Upper lobe of left lung (tissue), 6 donors: ENCODE results near the gene C2orf69. TPM values are rescaled to one million over a fixed set of nuclear protein-coding genes. Genes with fewer than 3 reads are reported as not detected.

Experiments
- ATAC-seq, 2 donors: fragments of 200-7000 bp; cut with Tn5 transposase; one replicate each; pipeline ENCODE4 v1.9.1; 2022; ENCODE audit warnings: mild to moderate bottlenecking in 2 of 2, moderate library complexity in 2 of 2; ENCODE audit not compliant: low FRiP score in 2 of 2
- DNase-seq, 2 donors: peaks; one replicate each; pipeline ENCODE4 v3.0.0-alpha.2; 2019 to 2020
- H3K27ac ChIP-seq, 4 donors: fragments of 200-600 bp; sonication (generic); one replicate each; pipeline ENCODE4 v1.5.1; 2016 to 2019
- H3K27me3 ChIP-seq, 4 donors: fragments of 200-600 bp; sonication (generic); one replicate each; pipeline ENCODE4 v1.5.1; 2017 to 2019
- H3K36me3 ChIP-seq, 4 donors: fragments of 200-600 bp; sonication (generic); one replicate each; pipeline ENCODE4 v1.5.1; 2016 to 2019
- H3K4me1 ChIP-seq, 4 donors: fragments of 200-600 bp; sonication (generic); one replicate each; pipeline ENCODE4 v1.5.1; 2018 to 2019
- H3K4me3 ChIP-seq, 4 donors: fragments of 200-600 bp; sonication (generic); one replicate each; pipeline ENCODE4 v1.5.1; 2017 to 2019; ENCODE audit warnings: mild to moderate bottlenecking in 2 of 4, moderate library complexity in 1 of 4
- H3K9me3 ChIP-seq, 4 donors: fragments of 200-600 bp; sonication (generic); one replicate each; pipeline ENCODE4 v1.5.1; 2018 to 2019
- CTCF ChIP-seq, 6 experiments: fragments of 450-650 bp in 4 of 6; fragments of 200-600 bp in 2 of 6; sonication (generic) in 2 of 6; IDR thresholded peaks; one replicate each; pipeline ENCODE4 v1.5.1; 2016 to 2019; ENCODE audit warnings: antibody characterized with exemption in 6 of 6
- EP300 ChIP-seq, 4 donors: sonication (generic); formaldehyde crosslinking; IDR thresholded peaks; one replicate each; pipeline ENCODE4 v1.5.1; 2017; ENCODE audit warnings: antibody characterized with exemption in 4 of 4, control low read depth in 2 of 4
- POLR2A ChIP-seq, 4 donors: fragments of 450-650 bp; IDR thresholded peaks; one replicate each; pipeline ENCODE4 v1.5.1; 2016 to 2017; ENCODE audit warnings: antibody characterized with exemption in 4 of 4, mild to moderate bottlenecking in 2 of 4
- POLR2AphosphoS5 ChIP-seq, 2 donors: sonication (generic); formaldehyde crosslinking; IDR thresholded peaks; one replicate each; pipeline ENCODE4 v1.5.1; 2017; ENCODE audit warnings: antibody characterized with exemption in 2 of 2
- WGBS, 2 donors: methylation state at CpG; one replicate each; pipeline ENCODE4 v1.1.5; 2017 to 2018; 5-methylcytosine and 5-hydroxymethylcytosine counted together
- total RNA-seq, 6 donors: library from RNA; depleted of rRNA in 4 of 6; stranded (reverse); fragments of >200 nt in 4 of 6; gene quantifications; one replicate each; pipeline versions ENCODE4 v1.1.0 to v1.2.1, GENCODE V29; 2016 to 2021
- donor health status: DM: no; HTN: no; CAD: no; lungs with moderate emphysema.
- donor health status: DM: no; HTN: yes; CAD: no; lungs with severe emphysema.

C2orf69 gene
- total RNA-seq, 6 donors from 2014 or later, result 6.0 to 14.9 (median 11.5) TPM

GRCh38 chr2:199869227-199869541, 41.9 kb upstream of the C2orf69 start:
- no peaks in the 10 kb centered on the region for H3K27me3 ChIP-seq
- H3K9me3 ChIP-seq, result peaks cover 0 to 5% (median 3%) of the 10 kb centered on the region in 4 donors
- TF ChIP-seq CTCF (IDR thresholded peaks at IDR 0.05) (no peak), EP300 (IDR thresholded peaks at IDR 0.05) (no peak), POLR2AphosphoS5 (IDR thresholded peaks at IDR 0.05) (no peak), POLR2A (IDR thresholded peaks at IDR 0.05) (no peak)
- no peaks in the 10 kb centered on the region for H3K36me3 ChIP-seq
- ATAC-seq (no peak), DNase-seq (no peak)
- H3K27ac ChIP-seq, result no peak overlapping the region
- H3K4me3 ChIP-seq, result no peak overlapping the region
- H3K4me1 ChIP-seq, result no peaks in the 10 kb centered on the region
- WGBS, 2 donors, result 55 to 65% methylated on average over 1 of the region's 1 CpG

- H3K27me3 ChIP-seq, result no peaks in the 10 kb centered on the region
- TF ChIP-seq POLR2A (IDR thresholded peaks at IDR 0.05), result no peak
- TF ChIP-seq EP300 (IDR thresholded peaks at IDR 0.05), result no peak
- TF ChIP-seq POLR2AphosphoS5 (IDR thresholded peaks at IDR 0.05), result no peak
- TF ChIP-seq CTCF (IDR thresholded peaks at IDR 0.05), result no peak
- no peak for DNase-seq
- ATAC-seq, result no peak
- peaks cover 4 to 8% (median 6%) of the 10 kb centered on the region in 4 donors for H3K9me3 ChIP-seq
- 73 to 74% methylated on average over 1 of the region's 1 CpG for WGBS, 2 donors
- no peaks in the 10 kb centered on the region for H3K4me1 ChIP-seq
- no peak overlapping the region for H3K27ac ChIP-seq
- H3K4me3 ChIP-seq, result no peak overlapping the region
- H3K36me3 ChIP-seq, result no peaks in the 10 kb centered on the region
Measured at GRCh38 chr2:199869653-199870052, 41.4 kb upstream of the C2orf69 start.

GRCh38 chr2:199870581-199870980, 40.5 kb upstream of the C2orf69 start:
- no peaks in the 10 kb centered on the region for H3K4me1 ChIP-seq
- TF ChIP-seq POLR2A (IDR thresholded peaks at IDR 0.05), result no peak
- no peak for TF ChIP-seq CTCF (IDR thresholded peaks at IDR 0.05)
- no peak for TF ChIP-seq POLR2AphosphoS5 (IDR thresholded peaks at IDR 0.05)
- no peak for TF ChIP-seq EP300 (IDR thresholded peaks at IDR 0.05)
- no peak overlapping the region for H3K27ac ChIP-seq
- peaks cover 6 to 13% (median 7%) of the 10 kb centered on the region in 4 donors for H3K9me3 ChIP-seq
- H3K27me3 ChIP-seq, result no peaks in the 10 kb centered on the region
- ATAC-seq (no peak), DNase-seq (no peak)
- H3K4me3 ChIP-seq, result no peak overlapping the region
- WGBS, 2 donors, result 35 to 43% methylated on average over 1 of the region's 1 CpG
- H3K36me3 ChIP-seq, result no peaks in the 10 kb centered on the region

GRCh38 chr2:199874209-199874608, 36.9 kb upstream of the C2orf69 start:
- 91 to 95% methylated on average over 1 of the region's 1 CpG for WGBS, 2 donors
- DNase-seq (no peak), ATAC-seq (no peak)
- peaks cover 6 to 13% (median 7%) of the 10 kb centered on the region in 4 donors for H3K9me3 ChIP-seq
- H3K27me3 ChIP-seq, result no peaks in the 10 kb centered on the region
- no peaks in the 10 kb centered on the region for H3K4me1 ChIP-seq
- no peaks in the 10 kb centered on the region for H3K36me3 ChIP-seq
- H3K4me3 ChIP-seq, result no peak overlapping the region
- H3K27ac ChIP-seq, result no peak overlapping the region
- TF ChIP-seq POLR2A (IDR thresholded peaks at IDR 0.05) (no peak), EP300 (IDR thresholded peaks at IDR 0.05) (no peak), CTCF (IDR thresholded peaks at IDR 0.05) (no peak), POLR2AphosphoS5 (IDR thresholded peaks at IDR 0.05) (no peak)

GRCh38 chr2:199875400-199875799, 35.7 kb upstream of the C2orf69 start:
- Histone ChIP-seq H3K36me3 (no peaks in the 10 kb centered on the region), H3K27ac (no peak overlapping the region), H3K9me3 (peaks cover 6 to 13% (median 7%) of the 10 kb centered on the region in 4 donors), H3K4me3 (no peak overlapping the region), H3K27me3 (no peaks in the 10 kb centered on the region), H3K4me1 (no peaks in the 10 kb centered on the region)
- no peak for DNase-seq
- TF ChIP-seq CTCF (IDR thresholded peaks at IDR 0.05) (no peak), POLR2AphosphoS5 (IDR thresholded peaks at IDR 0.05) (no peak)
- no peak for ATAC-seq
- WGBS, 2 donors, result 71 to 86% methylated on average over 1 of the region's 1 CpG
